ENCODE results near the gene DGCR2. TPM values are rescaled to one million over a fixed set of nuclear protein-coding genes. Genes with fewer than 3 reads are reported as not detected.

Gene DGCR2
- total and polyA plus RNA-seq, 9 donors: 23.9 to 71.9 (median 59.1) TPM

DNA sequence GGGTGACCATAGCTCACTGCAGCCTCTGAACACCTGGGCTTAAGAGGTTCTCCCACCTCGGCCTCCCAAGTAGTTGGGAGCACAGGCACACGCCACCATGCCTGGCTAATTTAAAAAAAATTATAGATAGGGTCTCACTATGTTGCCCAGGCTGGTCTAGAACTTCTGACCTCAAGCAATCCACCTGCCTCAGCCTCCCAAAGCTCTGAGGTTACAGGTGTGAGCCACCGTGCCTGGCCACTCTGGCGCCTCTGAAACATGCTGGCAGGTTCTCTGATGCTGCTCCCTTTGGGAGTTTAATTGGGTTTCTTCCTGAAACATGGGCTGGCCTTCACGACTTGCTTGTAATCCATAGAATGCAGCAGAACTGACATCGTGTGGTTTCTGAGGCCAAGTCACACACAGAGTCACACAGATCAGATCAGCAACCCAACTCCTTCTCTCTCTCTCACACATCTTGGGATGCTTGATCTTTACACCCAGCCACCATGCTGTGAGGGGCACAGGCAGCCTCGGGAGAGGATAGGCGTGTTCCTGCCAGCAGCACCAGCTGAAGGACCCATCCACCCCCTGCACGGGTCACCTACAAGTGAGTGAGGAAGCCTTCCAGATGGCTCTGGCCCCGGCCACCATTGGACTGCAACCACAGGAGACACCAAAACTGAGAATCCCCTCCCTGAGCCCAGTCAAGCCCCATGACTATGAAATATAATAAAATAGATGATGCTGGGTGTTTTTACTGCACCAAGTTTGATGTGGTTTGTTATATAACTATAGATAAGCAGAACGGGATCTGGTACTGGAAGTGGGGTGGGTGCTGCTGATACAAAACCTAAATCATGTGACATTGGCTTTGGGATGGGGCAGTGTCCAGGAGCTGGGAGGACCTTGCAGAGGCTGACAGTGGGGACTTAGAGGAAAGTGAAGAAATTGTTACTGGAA lies 31.0 kb upstream of the DGCR2 start:
- no peak for DNase-seq
- H3K36me3 ChIP-seq: no peaks in the 10 kb centered on the region
- TF ChIP-seq EP300 (IDR thresholded peaks at IDR 0.05) (no peak), POLR2A (IDR thresholded peaks at IDR 0.05) (no peak)
- TF ChIP-seq, protein P1, sequence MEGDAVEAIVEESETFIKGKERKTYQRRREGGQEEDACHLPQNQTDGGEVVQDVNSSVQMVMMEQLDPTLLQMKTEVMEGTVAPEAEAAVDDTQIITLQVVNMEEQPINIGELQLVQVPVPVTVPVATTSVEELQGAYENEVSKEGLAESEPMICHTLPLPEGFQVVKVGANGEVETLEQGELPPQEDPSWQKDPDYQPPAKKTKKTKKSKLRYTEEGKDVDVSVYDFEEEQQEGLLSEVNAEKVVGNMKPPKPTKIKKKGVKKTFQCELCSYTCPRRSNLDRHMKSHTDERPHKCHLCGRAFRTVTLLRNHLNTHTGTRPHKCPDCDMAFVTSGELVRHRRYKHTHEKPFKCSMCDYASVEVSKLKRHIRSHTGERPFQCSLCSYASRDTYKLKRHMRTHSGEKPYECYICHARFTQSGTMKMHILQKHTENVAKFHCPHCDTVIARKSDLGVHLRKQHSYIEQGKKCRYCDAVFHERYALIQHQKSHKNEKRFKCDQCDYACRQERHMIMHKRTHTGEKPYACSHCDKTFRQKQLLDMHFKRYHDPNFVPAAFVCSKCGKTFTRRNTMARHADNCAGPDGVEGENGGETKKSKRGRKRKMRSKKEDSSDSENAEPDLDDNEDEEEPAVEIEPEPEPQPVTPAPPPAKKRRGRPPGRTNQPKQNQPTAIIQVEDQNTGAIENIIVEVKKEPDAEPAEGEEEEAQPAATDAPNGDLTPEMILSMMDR (IDR thresholded peaks at IDR 0.05): no peak
- WGBS, 3 donors: 60 to 62% (median 62%) methylated on average over 11 of the region's 11 CpGs
- peaks cover 4% of the 10 kb centered on the region for H3K27me3 ChIP-seq
- no peak overlapping the region for H3K4me3 ChIP-seq
- H3K9me3 ChIP-seq: peaks cover 0 to 4% of the 10 kb centered on the region in 2 donors
- no peaks in the 10 kb centered on the region for H3K4me1 ChIP-seq (ENCODE audit: insufficient read depth)
- no peak overlapping the region for H3K27ac ChIP-seq
- intact Hi-C loops (cut with DNase I): no loop called here

DNA sequence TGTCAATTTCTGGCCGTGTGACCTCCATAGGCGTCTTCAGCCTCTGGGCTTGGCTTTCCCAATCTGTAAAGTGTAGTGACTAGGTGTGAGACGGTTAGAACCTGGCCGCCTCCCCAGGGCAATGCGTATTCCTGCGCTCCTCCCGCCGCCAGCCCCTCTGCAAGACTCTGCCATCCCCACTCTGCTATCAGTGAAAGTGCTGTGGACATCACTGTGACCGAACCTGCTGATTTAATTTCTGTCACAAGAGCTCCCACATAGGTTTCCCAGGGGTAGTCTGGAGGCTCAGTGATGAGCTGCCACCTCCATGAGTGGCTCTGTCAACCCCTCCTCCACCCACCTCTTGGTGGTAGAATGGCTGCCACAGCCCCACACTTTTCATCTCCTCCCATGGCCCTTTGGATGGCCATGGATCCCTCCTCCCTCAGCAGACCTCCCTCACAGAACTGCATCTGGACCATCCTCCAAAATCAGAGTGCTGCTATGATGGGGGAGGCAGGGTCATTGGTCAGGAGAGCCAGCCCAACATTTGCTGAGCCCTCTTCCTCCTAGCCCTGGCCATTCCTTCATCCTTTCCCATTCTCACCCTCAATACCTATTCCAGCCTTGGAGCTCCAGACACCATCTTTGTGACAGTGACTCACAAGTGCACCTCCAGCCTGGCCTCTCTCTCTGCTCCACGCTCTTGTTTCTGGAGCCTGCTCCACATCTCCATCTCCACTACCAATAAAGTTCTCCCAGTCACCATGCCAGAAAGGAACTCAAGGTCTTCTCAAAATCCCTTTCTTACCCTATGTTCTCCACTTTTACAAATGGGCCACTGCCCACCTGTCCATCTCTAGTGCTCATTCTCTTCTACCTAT lies 29.3 kb upstream of the DGCR2 start:
- no peaks in the 10 kb centered on the region for H3K36me3 ChIP-seq
- no peak overlapping the region for H3K4me3 ChIP-seq
- TF ChIP-seq, protein P1 (IDR thresholded peaks at IDR 0.05): no peak
- TF ChIP-seq EP300 (IDR thresholded peaks at IDR 0.05): no peak
- no peak for TF ChIP-seq POLR2A (IDR thresholded peaks at IDR 0.05)
- no peaks in the 10 kb centered on the region for H3K4me1 ChIP-seq (ENCODE audit: insufficient read depth)
- intact Hi-C loops (cut with DNase I): no loop called here
- 41 to 56% (median 50%) methylated on average over 10 of the region's 10 CpGs for WGBS, 3 donors
- H3K27me3 ChIP-seq: peaks cover 4% of the 10 kb centered on the region
- H3K9me3 ChIP-seq: peaks cover 0 to 4% of the 10 kb centered on the region in 2 donors
- no peak for DNase-seq
- H3K27ac ChIP-seq: no peak overlapping the region

DNA sequence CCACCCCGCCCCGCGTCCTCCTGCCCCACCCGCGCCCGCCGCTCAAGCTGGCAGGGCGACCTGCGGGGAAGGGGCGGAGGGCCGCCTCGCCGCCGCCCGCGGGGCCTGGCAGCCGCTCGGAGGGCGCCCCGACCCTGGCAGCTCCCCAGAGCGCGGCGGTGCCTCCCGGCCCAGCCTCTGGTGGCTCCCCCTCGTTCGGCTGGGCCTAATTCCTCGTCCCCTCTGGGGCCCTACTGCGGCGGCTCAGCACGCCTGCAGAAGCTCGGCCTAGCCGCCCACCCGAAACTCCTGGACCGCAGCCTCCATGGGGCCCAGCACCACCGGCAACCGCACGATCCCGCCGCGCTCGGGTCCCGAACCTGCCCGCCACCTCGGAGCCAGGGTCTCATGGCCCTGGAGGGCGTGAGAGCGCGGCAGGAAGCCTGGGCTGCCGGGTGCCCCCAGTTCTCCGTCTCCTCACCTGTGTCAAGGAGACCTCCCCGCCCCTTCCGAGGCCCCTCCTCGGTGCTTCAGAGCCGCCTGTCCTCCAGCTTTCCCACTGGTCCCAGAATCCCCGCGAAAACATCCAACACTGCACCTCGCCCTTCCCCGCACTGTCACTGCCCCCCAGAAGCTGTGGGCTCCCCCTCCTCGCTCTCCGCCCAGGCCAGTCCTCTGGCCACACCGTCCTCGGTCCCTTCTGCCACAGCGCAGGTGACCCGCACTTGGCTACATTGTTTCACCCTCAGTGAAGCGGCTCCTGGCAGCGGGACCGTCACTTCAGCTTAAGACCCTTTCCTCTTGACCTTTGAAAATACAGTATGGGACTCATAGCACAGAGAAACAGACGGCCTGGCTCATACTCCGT lies 28.5 kb upstream of the DGCR2 start:
- peaks cover 4% of the 10 kb centered on the region for H3K27me3 ChIP-seq
- no peaks in the 10 kb centered on the region for H3K36me3 ChIP-seq
- TF ChIP-seq, protein P1 (IDR thresholded peaks at IDR 0.05): no peak
- TF ChIP-seq EP300 (IDR thresholded peaks at IDR 0.05) (no peak), POLR2A (IDR thresholded peaks at IDR 0.05) (no peak)
- H3K27ac ChIP-seq: no peak overlapping the region
- H3K9me3 ChIP-seq: peaks cover 0 to 4% of the 10 kb centered on the region in 2 donors
- WGBS, 3 donors: 4 to 10% (median 8%) methylated on average over 48 to 68 of the region's 68 CpGs
- no peak overlapping the region for H3K4me3 ChIP-seq
- DNase-seq: no peak
- intact Hi-C loops (cut with DNase I): no loop called here
- H3K4me1 ChIP-seq (ENCODE audit: insufficient read depth): no peaks in the 10 kb centered on the region

DNA sequence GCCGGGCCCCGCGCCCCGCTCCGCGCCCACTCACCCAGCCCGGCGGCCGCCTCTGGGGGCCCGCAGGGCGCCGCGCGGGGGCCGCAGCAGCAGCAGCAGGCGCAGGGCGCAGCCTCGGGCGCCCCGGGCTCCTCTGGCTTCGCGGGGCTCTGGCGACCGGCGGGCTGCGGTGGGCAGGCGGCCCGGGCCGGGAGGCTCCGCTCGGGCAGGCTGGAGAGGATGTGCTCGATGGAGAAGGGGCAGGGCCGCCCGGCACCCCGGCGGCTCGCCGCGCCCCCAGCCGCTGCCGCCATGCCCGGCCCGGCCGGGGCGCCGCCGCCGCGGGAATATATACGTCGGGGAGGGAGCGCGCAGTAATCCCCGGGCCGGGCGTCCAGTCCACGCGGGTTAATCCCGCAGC lies 27.8 kb upstream of the DGCR2 start, which contains the start of gene GSC2:
Gene GSC2, minus strand, starts transcription at position 302 of the 400 bp plus-strand sequence. Its CDS starts 9 bp downstream, at position 293.
- no peak for DNase-seq
- no peak within 1 kb of the TSS for H3K27ac ChIP-seq
- no peaks in the 10 kb centered on the region for H3K4me1 ChIP-seq (ENCODE audit: insufficient read depth)
- TF ChIP-seq POLR2A (IDR thresholded peaks at IDR 0.05) (no peak), EP300 (IDR thresholded peaks at IDR 0.05) (no peak)
- TF ChIP-seq, protein P1 (IDR thresholded peaks at IDR 0.05): no peak
- H3K27me3 ChIP-seq: peaks cover 4% of the 10 kb centered on the region
- WGBS, 3 donors: 0 to 4% (median 2%) methylated on average over 10 to 59 of the region's 59 CpGs
- no peak within 1 kb of the TSS for H3K4me3 ChIP-seq
- peaks cover 0 to 4% of the 10 kb centered on the region in 2 donors for H3K9me3 ChIP-seq
- intact Hi-C loops (cut with DNase I): loop anchor here in 1 of 4 donors (2.0 to 5.0 kb wide), 2 partner anchors 19 to 482 kb away; no protein-coding TSS in a partner anchor
- no peaks in the 10 kb centered on the region for H3K36me3 ChIP-seq
